DOHH2 (cell line): ENCODE measurements around the gene MAP2.

Experiments used
- CTCF ChIP-seq: fragments of 200-600 bp; sonication (generic); IDR thresholded peaks from one replicate; pipeline ENCODE4 v1.5.1; 2014; ENCODE audit warnings: antibody characterized with exemption, mild to moderate bottlenecking, low read depth, low read length; ENCODE audit not compliant: poor library complexity, severe bottlenecking
- EZH2phosphoT487 ChIP-seq: fragments of 200-600 bp; sonication (generic); IDR thresholded peaks from 2 replicates; pipeline ENCODE4 v1.6.1; 2017; ENCODE audit warnings: borderline replicate concordance, mild to moderate bottlenecking, antibody characterized with exemption, low read length, moderate library complexity, mixed read lengths

- no peak for TF ChIP-seq CTCF
- no peak for TF ChIP-seq EZH2phosphoT487
Measured at GRCh38 chr2:209387389-209387788, 36.5 kb upstream of the MAP2 start.
